Suppressor macrophage treated with lipopolysaccharide for 4 hours (primary cell): ENCODE data around the gene MSMP.

Source experiments
- DNase-seq: peaks from one replicate; pipeline ENCODE4 v3.0.0-alpha.2; 2020

The MSMP gene

GRCh38 chr9:35717132-35717870 is 36.8 kb downstream of the MSMP start:
- DNase-seq = no peak

GRCh38 chr9:35716230-35716629 is 37.8 kb downstream of the MSMP start:
- no peak for DNase-seq

- no peak for DNase-seq
These were observed 39.4 kb downstream of the MSMP start for GRCh38 chr9:35714579-35715252.

GRCh38 chr9:35714123-35714522 is 40.0 kb downstream of the MSMP start:
- no peak for DNase-seq

- no peak for DNase-seq
These were observed 40.5 kb downstream of the MSMP start for GRCh38 chr9:35713578-35713977.

GRCh38 chr9:35712762-35713400 is 41.2 kb downstream of the MSMP start:
- no peak for DNase-seq

GRCh38 chr9:35711501-35712428 is 42.3 kb downstream of the MSMP start:
- no peak for DNase-seq

- DNase-seq = no peak
These were observed 43.1 kb downstream of the MSMP start for GRCh38 chr9:35710818-35711500.

GRCh38 chr9:35708146-35708545 is 45.9 kb downstream of the MSMP start:
- DNase-seq = no peak

- DNase-seq = no peak
These were observed 47.1 kb downstream of the MSMP start for GRCh38 chr9:35706951-35707350.

- no peak for DNase-seq
These were observed 48.1 kb downstream of the MSMP start for GRCh38 chr9:35705836-35706430.

GRCh38 chr9:35705372-35705771 is 48.7 kb downstream of the MSMP start:
- DNase-seq = no peak

GRCh38 chr9:35703906-35704672 is 50.0 kb downstream of the MSMP start:
- no peak for DNase-seq
